ENCODE data around the gene CD81.
"Not testable (repeated sequence)": the region's sequence is repeated elsewhere in the genome, so short reads cannot be mapped to it uniquely, and the experiment has no call there.

Gene CD81, protein sequence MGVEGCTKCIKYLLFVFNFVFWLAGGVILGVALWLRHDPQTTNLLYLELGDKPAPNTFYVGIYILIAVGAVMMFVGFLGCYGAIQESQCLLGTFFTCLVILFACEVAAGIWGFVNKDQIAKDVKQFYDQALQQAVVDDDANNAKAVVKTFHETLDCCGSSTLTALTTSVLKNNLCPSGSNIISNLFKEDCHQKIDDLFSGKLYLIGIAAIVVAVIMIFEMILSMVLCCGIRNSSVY

DNA sequence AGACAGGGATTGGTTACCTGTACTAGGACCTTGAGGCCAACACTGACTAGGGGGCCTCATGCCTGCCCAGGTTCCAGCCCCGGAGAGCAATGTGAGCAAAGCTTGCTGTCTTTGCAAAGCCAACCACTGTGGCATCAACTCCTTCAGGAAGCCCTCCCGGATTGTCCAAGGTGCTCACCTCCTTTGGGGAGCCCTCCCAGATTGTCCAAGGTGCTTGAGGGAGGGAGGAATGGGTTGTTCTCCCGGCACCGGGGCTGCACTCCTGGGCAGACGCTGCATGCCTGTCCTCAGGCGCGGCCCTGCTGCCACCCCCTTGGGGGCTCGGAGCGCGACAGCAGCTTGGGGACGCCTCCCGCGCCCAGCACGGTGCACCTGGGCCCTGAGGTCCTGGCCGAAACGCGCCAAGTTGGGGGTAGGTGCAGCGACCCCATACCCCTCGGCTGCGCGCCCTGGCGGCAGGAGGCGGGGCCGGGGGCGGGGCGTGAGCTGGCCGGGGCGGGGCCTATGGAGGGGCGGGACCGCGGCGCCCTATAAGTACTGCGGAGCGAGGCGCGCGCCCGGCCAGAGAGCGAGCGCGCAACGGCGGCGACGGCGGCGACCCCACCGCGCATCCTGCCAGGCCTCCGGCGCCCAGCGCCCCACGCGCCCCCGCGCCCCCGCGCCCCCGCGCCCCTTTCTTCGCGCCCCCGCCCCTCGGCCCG lies at the start of gene CD81:
Gene CD81 (plus strand): TSS at position 560 of the 701 bp plus-strand sequence. CDS start 240 bp downstream, outside the sequence.
- peak; percentile 32 to 72 (median 68) for DNase-seq (ENCODE audit: low read depth in 2 of 3, low spot score in 2 of 3)

DNA sequence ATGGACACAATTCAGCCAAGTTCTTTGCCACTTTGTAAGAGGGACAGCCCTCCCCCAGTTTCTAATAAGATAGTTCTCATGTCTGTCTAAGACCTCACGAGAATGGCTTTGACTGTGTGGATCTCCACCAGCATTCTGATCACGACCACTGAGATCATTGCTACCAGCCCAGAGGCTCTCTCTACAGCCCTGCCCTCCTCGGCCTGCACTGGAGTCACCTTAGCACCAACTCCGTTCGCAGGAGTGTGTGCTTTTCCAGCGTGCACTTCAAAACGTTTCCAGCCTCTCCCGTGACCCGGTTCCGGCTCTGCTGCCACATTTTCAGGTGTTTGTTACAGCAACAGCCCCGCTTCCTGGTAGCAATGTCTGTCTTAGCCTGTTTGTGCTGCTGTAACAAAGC lies 49.1 kb upstream of the CD81 start:
- no peak for DNase-seq (ENCODE audit: low read depth in 2 of 3, low spot score in 2 of 3)

DNA sequence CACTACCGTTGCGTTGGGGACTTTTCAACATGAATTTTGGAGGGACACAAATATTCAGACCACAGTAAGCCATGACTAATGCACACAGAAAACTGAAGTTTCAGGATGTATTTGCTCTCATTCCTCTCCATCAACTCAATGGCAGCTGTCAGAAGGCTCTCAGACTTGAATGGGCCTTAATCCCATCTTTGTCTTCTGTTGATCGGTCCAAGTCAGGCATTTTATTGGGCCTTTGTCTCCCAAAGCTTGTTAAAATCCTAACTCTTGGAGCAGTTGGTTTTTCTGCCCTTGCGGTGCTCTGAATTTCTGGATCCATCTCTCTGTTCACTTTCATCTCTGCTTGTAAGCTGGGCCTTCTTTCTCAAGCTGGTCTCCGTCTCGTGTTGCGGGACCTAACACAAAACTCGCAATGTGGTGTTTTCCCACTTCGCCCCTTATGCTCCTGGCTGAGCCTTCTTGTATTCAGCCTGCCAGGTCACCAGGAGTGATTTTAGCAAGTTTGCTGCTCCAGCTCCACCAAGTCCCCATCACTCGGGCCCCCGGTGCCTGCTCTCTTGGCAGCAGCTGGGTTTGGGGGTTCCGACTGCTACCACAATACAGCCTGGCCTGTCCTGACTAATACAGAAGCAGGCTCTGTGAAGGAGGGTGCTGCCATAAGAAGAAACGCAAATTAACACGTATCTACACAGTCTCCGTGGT lies 48.3 kb upstream of the CD81 start:
- no peak for DNase-seq (ENCODE audit: low read depth in 2 of 3, low spot score in 2 of 3)

DNA sequence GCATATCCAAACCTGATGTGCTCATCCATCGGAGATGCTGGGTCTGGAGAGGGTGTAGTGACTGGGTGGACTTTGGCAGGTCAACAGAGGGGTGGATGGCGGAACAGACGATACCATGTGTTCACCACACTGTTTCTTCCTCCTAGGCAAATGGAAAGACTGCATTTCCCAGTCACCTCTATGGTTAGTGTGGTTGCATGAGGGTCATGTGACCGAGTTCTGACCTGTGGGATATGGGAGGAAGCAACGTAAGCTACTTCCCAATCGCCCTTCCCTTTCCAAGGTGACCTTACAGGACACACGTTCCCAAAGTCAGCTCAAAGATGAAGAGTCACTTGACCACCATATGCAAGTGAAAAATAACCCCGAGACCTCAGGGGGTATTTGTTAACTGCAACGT lies 47.6 kb upstream of the CD81 start:
- no peak for DNase-seq (ENCODE audit: low read depth in 2 of 3, low spot score in 2 of 3)

DNA sequence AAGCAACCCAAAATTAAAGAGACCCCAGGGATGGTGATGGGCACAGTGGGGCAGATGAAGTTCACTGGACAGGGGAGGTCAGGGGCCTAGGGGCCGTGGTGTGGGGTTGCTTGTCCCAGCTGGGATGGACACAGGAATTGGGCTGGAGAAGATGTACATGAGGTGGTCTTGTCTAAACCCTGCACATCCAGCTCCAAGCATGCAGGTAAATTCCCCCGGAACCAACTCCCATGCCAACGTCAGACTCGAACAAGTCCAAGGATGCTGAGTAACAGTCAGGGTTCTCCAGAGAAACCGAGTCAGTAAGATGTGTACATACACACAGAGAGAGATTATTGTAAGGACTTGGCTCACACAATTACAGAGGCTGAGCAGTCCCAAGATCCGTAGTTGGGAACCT lies 46.4 kb upstream of the CD81 start:
- no peak for DNase-seq (ENCODE audit: low read depth in 2 of 3, low spot score in 2 of 3)

DNA sequence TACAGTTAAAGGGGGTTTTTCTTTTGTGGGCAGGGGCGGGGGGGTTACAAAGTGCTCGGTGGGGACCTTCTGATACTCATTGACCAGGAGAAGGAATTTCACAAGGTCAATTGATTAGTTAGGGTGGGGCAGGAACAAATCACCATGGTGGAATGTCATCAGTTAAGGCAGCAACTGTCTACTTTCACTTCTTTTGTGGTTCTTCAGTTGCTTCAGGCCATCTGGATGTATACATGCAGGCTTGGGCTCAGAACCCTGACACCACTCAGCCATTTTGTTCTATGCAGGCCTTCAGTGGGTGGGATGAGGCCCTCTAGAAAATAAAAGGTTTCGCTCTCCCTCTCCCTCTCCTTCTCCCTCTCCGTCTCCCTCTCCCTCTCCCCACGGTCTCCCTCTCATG lies 45.7 kb upstream of the CD81 start:
- DNase-seq (ENCODE audit: low read depth in 2 of 3, low spot score in 2 of 3) = no peak

DNA sequence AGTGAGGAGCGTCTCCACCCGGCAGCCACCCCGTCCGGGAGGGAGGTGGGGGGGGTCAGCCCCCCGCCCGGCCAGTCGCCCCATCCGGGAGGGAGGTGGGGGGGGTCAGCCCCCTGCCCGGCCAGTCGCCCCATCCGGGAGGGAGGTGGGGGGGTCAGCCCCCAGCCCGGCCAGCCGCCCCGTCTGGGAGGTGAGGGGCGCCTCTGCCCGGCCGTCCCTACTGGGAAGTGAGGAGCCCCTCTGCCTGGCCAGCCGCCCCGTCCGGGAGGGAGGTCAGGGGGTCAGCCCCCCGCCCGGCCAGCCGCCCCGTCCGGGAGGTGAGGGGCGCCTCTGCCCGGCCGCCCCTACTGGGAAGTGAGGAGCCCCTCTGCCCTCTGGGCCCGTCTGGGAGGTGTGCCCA lies 44.5 kb upstream of the CD81 start:
- DNase-seq (ENCODE audit: low read depth in 2 of 3, low spot score in 2 of 3) = not testable (repeated sequence)

DNA sequence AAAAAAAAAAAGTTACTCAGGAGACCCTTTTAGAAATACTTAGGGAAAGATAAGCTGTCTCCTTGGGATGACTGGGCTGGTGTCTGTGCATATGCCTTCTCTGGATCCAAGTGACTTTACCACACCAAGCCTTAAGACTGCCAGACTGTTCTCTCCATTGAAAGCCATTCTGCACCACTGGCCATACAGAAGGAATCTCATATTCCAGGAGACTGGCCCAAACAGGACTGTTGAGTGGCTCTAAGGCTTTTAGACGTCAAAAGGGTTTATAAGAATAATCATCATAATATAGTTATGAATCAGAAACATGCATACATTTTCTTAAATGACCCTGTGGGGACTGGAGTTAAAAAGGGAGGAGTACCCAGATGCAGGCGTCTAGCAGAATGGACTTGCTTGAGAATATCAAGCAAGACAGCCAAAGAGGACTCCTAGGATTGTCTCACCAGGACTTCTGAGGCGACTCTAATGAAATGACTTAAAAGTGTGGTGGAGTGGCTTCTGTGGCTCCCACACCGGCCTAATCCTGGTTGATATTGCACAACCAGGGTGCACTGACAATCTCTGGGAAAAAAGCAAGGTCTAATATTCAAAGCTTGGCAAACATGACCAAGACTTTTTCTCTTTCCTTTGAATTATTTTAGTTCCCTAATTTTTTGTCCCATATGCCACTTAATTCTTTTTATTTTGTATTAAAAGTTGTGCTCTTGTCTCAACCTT lies 43.5 kb upstream of the CD81 start:
- DNase-seq (ENCODE audit: low read depth in 2 of 3, low spot score in 2 of 3) = not testable (repeated sequence)

DNA sequence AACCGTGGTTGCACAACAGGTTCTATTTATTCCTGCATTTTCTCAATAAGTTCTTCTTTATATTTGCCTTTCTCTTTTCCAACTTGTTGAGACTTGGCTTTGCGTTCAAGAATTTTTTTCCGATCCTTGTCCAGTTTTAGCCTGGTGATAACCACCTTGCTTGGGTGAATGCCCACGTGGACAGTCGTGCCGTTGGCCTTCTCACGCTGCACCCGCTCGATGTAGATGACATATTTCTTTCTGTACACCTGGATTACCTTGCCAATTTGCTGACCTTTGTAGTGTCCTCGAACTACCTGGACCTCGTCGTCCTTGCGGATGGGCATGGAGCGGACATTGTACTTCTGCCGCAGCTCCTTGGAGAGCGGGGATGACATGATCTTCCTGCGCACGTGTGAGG lies 41.8 kb upstream of the CD81 start:
- DNase-seq (ENCODE audit: low read depth in 2 of 3, low spot score in 2 of 3) = not testable (repeated sequence)

DNA sequence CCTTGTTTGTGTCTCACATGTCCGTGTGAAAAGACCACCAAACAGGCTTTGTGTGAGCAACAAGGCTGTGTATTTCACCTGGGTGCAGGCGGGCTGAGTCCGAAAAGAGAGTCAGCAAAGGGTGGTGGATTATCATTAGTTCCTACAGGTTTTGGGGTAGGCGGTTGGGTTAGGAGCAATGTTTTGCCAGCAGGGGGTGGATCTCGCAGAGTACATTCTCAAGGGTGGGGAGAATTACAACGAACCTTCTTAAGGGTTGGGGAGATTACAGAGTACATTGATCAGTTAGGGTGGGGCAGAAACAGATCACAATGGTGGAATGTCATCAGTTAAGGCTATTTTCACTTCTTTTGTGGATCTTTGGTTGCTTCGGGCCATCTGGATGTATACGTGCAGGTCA lies 38.4 kb upstream of the CD81 start:
- not testable (repeated sequence) for DNase-seq (ENCODE audit: low read depth in 2 of 3, low spot score in 2 of 3)

DNA sequence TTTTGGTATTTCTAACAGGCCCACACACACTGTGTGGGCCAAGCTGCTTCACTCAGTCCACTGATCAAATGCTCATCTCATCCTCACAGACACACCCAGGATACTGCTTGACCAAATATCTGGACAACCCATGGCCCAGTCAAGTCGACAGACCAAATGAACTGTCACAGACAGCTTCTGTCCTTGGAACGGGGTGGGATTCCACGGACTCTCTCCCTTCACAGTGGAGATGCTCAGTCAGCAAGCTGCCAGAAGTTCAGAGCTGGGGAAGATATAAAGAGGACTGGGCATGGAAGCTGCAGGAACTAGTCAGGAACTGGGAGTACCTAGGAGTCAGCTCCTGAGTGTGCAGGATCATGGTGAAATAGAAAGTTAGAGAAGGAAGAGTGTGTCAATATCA lies 34.6 kb upstream of the CD81 start:
- no peak for DNase-seq (ENCODE audit: low read depth in 2 of 3, low spot score in 2 of 3)

DNA sequence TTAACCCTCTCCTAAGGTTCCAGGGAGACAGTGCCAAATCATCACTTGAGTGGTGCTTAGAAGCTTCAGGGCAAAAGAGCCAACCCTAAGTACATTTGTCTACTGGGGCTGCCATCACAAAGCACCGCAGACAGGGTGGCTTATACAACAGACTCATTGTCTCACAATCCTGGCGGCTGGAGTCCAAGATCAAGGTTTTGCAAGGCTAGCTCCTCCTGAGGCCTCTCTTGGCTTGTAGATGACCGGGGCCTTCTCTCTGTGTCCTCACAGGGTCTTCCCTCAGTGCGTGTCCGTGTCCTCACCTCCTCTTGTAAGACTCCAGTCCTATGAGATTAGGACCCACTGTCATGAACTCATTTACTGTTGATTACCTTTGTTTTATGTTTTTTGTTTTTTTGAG lies 34.1 kb upstream of the CD81 start:
- no peak for DNase-seq (ENCODE audit: low read depth in 2 of 3, low spot score in 2 of 3)

DNA sequence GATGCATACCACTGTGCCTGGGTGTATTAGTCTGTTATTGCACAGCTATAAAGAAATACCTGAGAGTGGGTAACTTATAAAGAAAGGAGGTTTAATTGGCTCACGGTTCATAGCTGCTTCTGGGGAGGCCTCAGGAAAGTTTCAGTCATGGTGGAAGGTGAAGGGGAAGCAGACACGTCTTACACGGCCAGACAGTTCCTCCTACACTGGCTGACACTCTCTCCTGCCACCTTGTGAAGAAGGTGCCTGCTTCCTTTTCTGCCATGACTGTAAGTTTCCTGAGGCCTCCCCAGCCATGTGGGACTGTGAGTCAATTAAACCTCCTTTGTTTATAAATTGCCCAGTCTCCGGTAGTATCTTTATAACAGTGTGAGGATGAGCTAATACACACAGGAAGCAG lies 33.6 kb upstream of the CD81 start:
- no peak for DNase-seq (ENCODE audit: low read depth in 2 of 3, low spot score in 2 of 3)

DNA sequence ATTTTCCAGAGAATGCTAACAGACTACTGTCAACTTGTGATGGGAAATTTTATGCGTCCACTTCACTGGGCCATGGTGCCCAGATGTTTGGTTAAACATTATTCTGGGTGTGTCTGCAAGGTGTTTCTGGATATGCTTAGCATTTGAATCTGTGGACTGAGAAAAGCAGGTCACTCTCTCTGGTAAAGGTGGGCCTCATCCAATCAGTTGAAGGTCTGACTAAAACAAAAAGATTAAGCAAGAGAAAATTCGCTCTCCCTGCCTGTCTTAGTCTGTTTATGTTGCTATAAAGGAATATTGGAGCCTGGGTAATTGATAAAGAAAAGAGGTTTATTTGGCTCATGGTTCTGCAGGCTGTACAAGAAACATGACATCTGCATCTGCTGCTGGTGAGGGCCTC lies 32.1 kb upstream of the CD81 start:
- DNase-seq (ENCODE audit: low read depth in 2 of 3, low spot score in 2 of 3) = no peak

DNA sequence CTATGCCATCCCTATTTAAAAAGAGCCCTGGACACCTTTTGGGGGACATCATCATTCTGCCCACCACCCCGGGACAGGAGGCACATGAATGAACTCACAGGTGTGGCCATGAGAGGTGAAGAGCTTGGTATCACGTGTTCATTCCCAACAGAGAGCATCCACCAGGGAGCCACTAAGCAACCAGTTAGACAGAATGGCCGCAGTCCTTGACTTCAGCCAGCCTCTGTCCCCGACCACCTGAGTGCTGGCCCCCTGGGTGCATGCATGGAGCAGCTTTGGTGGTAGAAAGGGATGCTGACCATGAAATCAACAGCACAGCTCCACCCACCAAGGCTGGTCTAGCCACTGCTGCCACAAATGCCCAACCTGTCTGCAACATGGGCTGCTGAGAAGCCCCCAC lies 31.1 kb upstream of the CD81 start:
- DNase-seq (ENCODE audit: low read depth in 2 of 3, low spot score in 2 of 3) = no peak

DNA sequence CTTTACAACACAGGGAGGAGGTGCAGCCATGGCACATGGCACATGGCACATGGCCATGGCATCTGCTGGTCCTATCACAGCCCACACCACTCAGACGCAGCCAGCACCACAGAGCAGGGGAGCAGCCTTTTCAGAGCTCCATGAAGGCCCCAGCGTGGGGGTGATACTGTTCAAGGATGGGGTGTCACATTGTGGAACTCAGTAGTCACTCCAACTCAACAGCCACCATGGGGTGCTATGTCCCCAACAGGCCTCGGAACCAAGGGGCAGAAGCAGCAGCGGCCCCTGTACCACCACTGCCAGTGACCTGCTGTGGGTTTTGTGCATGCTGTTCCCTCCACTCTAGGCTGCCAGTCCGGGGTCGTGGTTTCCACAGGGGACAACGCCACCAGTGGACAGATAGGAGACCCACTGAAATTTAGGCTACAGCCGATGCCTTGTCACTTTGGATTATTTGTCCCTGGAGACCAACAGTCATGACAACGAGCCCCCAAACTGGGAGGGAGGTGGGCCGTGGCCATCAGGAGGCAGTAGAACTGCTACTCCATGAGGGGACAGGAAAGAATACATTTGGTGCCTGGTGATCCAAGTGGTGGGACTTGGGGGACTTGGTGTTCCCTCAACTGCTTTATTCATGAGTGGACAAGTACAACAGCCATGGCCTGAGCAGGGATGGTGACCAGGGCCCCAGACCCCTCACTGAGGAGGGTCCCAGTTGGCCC lies 30.4 kb upstream of the CD81 start:
- no peak for DNase-seq (ENCODE audit: low read depth in 2 of 3, low spot score in 2 of 3)

DNA sequence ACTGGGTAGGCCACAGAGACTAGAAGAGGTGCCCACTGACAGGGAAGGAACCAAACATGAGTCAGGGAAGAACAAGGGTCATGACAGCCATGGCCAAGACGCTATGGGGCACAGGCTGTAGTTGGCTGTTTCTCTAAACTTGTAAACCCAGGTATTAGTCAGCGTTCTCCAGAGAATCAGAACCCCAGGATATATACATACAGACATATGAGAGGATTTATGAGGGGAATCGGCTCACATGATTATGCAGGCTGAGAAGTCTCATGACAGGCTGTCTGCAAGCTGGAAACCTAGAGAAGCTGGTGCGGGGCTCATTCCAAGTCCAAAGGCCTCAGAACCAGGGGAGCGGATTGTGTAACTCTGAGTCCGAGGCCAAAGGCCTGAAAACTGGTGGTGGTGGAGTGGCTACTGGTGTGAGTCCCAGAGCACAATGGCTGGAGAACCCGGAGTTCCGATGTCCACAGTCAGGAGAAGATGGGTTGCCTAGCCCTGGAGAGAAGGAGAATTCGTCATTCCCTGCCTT lies 29.7 kb upstream of the CD81 start:
- no peak for DNase-seq (ENCODE audit: low read depth in 2 of 3, low spot score in 2 of 3)

DNA sequence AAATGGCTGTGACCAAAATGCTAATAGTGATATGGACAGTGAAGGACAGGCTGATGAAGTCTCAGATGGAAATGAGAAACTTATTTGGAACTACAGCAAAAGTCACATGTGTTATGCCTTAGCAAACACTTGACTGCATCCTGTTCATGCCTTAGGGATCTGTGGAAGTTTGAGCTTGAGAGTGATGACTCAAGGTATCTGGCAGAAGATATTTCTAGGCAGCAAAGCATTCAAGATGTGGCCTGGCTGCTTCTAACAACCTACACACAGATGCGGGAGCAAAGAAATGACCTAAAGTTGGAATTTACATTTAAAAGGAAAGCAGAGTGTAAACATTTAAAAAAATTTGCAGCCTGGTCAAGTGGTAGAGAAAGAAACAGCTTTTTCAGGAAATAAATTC lies 28.1 kb upstream of the CD81 start:
- DNase-seq (ENCODE audit: low read depth in 2 of 3, low spot score in 2 of 3) = no peak

DNA sequence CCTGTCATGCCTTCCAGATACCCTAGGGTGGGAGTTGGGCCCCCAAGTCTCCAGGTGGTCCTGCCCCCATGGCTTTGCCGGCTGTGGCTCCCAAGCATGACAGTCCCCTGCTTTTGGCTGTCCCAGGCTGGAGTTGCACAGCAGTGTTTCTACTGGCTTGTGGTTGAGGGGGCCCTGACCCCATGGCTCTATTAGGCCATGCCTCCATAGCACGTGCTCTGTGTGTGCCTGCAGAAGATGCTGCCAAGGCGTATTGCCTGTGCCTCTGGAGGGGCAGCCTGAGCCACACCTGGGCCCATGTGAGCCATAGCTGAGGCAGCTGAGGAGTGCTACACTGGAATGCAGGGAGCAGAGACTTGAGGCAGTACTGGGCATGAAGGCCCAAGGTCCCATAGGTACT lies 25.4 kb upstream of the CD81 start:
- no peak for DNase-seq (ENCODE audit: low read depth in 2 of 3, low spot score in 2 of 3)

DNA sequence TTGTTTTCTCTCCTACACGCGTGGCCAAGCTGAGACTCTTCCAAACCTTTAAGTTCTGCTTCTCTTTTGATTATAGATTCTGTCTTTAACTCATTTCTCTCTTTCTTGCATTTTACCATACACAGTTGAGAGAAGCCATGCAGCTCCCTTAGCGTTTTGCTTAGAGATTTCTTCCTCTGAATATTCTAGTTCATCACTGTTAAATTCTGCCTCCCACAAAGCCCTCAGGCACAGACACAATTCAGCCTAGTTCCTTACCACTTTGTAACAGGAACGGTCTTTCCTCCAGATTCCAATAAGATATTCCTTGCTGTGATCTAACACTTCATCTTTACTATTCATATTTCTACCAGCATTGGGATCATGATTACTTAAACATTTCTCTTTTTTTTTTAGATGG lies 24.7 kb upstream of the CD81 start:
- no peak for DNase-seq (ENCODE audit: low read depth in 2 of 3, low spot score in 2 of 3)

Data from activated CD8-positive, alpha-beta memory T cell treated with anti-CD3 and anti-CD28 coated beads for 48 hours (primary cell).